ENCODE results near the gene BRD1.

DNA sequence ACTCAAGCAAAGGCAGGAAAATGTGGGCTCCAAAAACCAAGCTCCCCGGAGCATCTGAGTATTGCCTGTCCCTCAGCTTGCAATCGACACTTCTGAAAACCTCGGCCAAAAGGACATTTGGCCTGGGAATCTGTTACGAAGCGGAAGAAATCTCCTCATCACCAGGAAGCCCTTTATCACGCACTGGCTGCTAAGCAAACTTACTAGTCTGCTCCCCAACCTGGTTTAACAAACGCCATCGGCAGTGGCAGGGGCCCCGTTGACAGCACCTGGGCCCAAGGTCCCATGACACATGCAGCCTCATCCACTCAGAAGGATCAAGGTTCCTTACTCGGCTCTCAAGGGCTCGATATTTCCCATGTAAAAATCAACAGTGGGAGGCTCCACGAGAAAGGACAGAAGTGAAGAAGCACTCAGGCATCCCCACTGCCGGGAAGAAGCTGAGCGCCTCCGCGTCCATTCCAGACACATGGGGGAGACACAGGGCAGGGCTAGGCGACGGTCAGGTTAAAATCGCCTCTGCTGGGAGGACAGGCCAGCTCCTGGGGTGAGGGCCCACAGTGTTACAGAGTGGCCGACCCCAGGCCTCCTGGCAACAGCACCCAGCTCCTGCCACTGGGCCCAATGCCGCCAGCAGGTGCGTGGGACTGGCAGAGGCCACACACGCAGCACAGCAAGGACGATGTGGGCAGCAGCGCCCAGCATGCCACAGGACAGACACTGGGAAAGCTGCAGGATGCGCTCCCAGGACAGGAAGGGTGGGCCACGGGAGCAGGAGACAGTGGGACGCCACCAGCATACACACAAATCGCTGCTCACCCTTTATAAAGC, 27.1 kb downstream of the BRD1 start:
- TF ChIP-seq, protein P1, sequence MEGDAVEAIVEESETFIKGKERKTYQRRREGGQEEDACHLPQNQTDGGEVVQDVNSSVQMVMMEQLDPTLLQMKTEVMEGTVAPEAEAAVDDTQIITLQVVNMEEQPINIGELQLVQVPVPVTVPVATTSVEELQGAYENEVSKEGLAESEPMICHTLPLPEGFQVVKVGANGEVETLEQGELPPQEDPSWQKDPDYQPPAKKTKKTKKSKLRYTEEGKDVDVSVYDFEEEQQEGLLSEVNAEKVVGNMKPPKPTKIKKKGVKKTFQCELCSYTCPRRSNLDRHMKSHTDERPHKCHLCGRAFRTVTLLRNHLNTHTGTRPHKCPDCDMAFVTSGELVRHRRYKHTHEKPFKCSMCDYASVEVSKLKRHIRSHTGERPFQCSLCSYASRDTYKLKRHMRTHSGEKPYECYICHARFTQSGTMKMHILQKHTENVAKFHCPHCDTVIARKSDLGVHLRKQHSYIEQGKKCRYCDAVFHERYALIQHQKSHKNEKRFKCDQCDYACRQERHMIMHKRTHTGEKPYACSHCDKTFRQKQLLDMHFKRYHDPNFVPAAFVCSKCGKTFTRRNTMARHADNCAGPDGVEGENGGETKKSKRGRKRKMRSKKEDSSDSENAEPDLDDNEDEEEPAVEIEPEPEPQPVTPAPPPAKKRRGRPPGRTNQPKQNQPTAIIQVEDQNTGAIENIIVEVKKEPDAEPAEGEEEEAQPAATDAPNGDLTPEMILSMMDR (conservative IDR thresholded peaks at IDR 0.05; ENCODE audit: low read depth, low read length): no peak
- no peak for TF ChIP-seq EZH2 (IDR thresholded peaks at IDR 0.05; ENCODE audit: borderline replicate concordance, low read depth, low read length, poor library complexity, severe bottlenecking)

All from A673 (cell line).